Measurements from ENCODE around the gene SMTNL1. TPM values are rescaled to one million over a fixed set of nuclear protein-coding genes. Genes with fewer than 3 reads are reported as not detected.

The SMTNL1 gene
- total and polyA plus RNA-seq, 2 experiments from 2014 or later, result 0.89 TPM; not detected in 1

- H3K36me3 ChIP-seq, result no peaks in the 10 kb centered on the region
- peaks cover 7% of the 10 kb centered on the region for H3K4me1 ChIP-seq (ENCODE audit: low read depth)
- H3K27ac ChIP-seq, result no peak within 1 kb of the TSS
- TF ChIP-seq CTCF (IDR thresholded peaks at IDR 0.05; ENCODE audit: low read depth, low read length), result no peak
- H3K27me3 ChIP-seq, result peaks cover 13% of the 10 kb centered on the region
- peak within 1 kb of the TSS; percentile 48 for H3K4me3 ChIP-seq
- no peaks in the 10 kb centered on the region for H3K9me3 ChIP-seq (ENCODE audit: low read depth)
- DNase-seq (ENCODE audit: low read depth in 1 of 2, low spot score in 1 of 2), result peak; percentile 72 to 74
These were observed 21.9 kb upstream of the SMTNL1 start, which contains the start of gene SLC43A1 for GRCh38 chr11:57515332-57516060. SLC43A1 (minus strand) TSS chr11:57515702; CDS start chr11:57514111, 1,591 bp downstream.

- TF ChIP-seq CTCF (IDR thresholded peaks at IDR 0.05; ENCODE audit: low read depth, low read length), result no peak
- DNase-seq (ENCODE audit: low read depth in 1 of 2, low spot score in 1 of 2), result no peak
- peaks cover 7% of the 10 kb centered on the region for H3K4me1 ChIP-seq (ENCODE audit: low read depth)
- no peaks in the 10 kb centered on the region for H3K9me3 ChIP-seq (ENCODE audit: low read depth)
- no peaks in the 10 kb centered on the region for H3K36me3 ChIP-seq
- peaks cover 13% of the 10 kb centered on the region for H3K27me3 ChIP-seq
- H3K27ac ChIP-seq, result no peak overlapping the region
- peak overlapping the region; percentile 48 for H3K4me3 ChIP-seq
These were observed 21.3 kb upstream of the SMTNL1 start for GRCh38 chr11:57516061-57516443.

- H3K4me1 ChIP-seq (ENCODE audit: low read depth), result no peaks in the 10 kb centered on the region
- peaks cover 12% of the 10 kb centered on the region for H3K27me3 ChIP-seq
- no peaks in the 10 kb centered on the region for H3K9me3 ChIP-seq (ENCODE audit: low read depth)
- no peak for TF ChIP-seq CTCF (IDR thresholded peaks at IDR 0.05; ENCODE audit: low read depth, low read length)
- H3K4me3 ChIP-seq, result no peak overlapping the region
- no peaks in the 10 kb centered on the region for H3K36me3 ChIP-seq
- no peak for DNase-seq (ENCODE audit: low read depth in 1 of 2, low spot score in 1 of 2)
- no peak overlapping the region for H3K27ac ChIP-seq
These were observed 16.3 kb upstream of the SMTNL1 start for GRCh38 chr11:57521116-57521515.

- H3K27ac ChIP-seq, result no peak overlapping the region
- no peaks in the 10 kb centered on the region for H3K36me3 ChIP-seq
- no peak overlapping the region for H3K4me3 ChIP-seq
- TF ChIP-seq CTCF (IDR thresholded peaks at IDR 0.05; ENCODE audit: low read depth, low read length), result no peak
- no peaks in the 10 kb centered on the region for H3K9me3 ChIP-seq (ENCODE audit: low read depth)
- no peaks in the 10 kb centered on the region for H3K27me3 ChIP-seq
- no peak for DNase-seq (ENCODE audit: low read depth in 1 of 2, low spot score in 1 of 2)
- no peaks in the 10 kb centered on the region for H3K4me1 ChIP-seq (ENCODE audit: low read depth)
These were observed 14.0 kb upstream of the SMTNL1 start for GRCh38 chr11:57523419-57523818.

- Histone ChIP-seq H3K36me3 (no peaks in the 10 kb centered on the region), H3K9me3 (ENCODE audit: low read depth) (no peaks in the 10 kb centered on the region), H3K4me3 (no peak overlapping the region), H3K27me3 (no peaks in the 10 kb centered on the region), H3K27ac (no peak overlapping the region), H3K4me1 (ENCODE audit: low read depth) (no peaks in the 10 kb centered on the region)
- TF ChIP-seq CTCF (IDR thresholded peaks at IDR 0.05; ENCODE audit: low read depth, low read length), result peak; percentile 88
- peak; percentile 72 to 78 for DNase-seq (ENCODE audit: low read depth in 1 of 2, low spot score in 1 of 2)
These were observed 10.3 kb upstream of the SMTNL1 start for GRCh38 chr11:57527056-57527631.

All from cardiac muscle cell (in vitro differentiated cells and primary cell).